Muscle layer of colon (tissue), 2 donors: ENCODE data around the gene ASCC3.

Source experiments
- H3K27ac ChIP-seq: one replicate; pipeline ENCODE4 v1.7.0; 2013; ENCODE audit warnings: low read depth, mild to moderate bottlenecking, low read length, moderate library complexity
- H3K27me3 ChIP-seq, 2 donors: one replicate each; pipeline ENCODE4 v1.7.0; 2013; ENCODE audit warnings: low read length in 2 of 2, mild to moderate bottlenecking in 2 of 2; ENCODE audit not compliant: insufficient read depth in 2 of 2, control insufficient read depth in 1 of 2
- H3K36me3 ChIP-seq: one replicate; pipeline ENCODE4 v1.7.0; 2013; ENCODE audit warnings: mild to moderate bottlenecking, low read length; ENCODE audit not compliant: insufficient read depth
- H3K4me1 ChIP-seq: one replicate; pipeline ENCODE4 v1.7.0; 2013; ENCODE audit warnings: mild to moderate bottlenecking, low read length; ENCODE audit not compliant: insufficient read depth
- H3K4me3 ChIP-seq, 2 donors: one replicate each; pipeline ENCODE4 v1.7.0; 2013; ENCODE audit warnings: low read length in 2 of 2, low read depth in 1 of 2, mild to moderate bottlenecking in 1 of 2, moderate library complexity in 1 of 2
- H3K9ac ChIP-seq: one replicate; pipeline ENCODE4 v1.7.0; 2013; ENCODE audit warnings: low read length
- H3K9me3 ChIP-seq: one replicate; pipeline ENCODE4 v1.7.0; 2013; ENCODE audit warnings: mild to moderate bottlenecking, low read length
- donor health status: abdominal sarcoma.
- donor health status: Adenocarcinoma of cecum.

The ASCC3 gene

GRCh38 chr6:100719883-100720682 is 161.0 kb downstream of the ASCC3 start:
- no peak overlapping the region for H3K9ac ChIP-seq
- H3K4me3 ChIP-seq = no peak overlapping the region
- no peaks in the 10 kb centered on the region for H3K9me3 ChIP-seq
- no peaks in the 10 kb centered on the region for H3K27me3 ChIP-seq
- no peaks in the 10 kb centered on the region for H3K4me1 ChIP-seq
- H3K36me3 ChIP-seq = no peaks in the 10 kb centered on the region
- H3K27ac ChIP-seq = no peak overlapping the region

GRCh38 chr6:100712997-100713396 is 168.1 kb downstream of the ASCC3 start:
- Histone ChIP-seq H3K27me3 (no peaks in the 10 kb centered on the region), H3K9me3 (no peaks in the 10 kb centered on the region), H3K4me3 (no peak overlapping the region), H3K27ac (no peak overlapping the region), H3K9ac (no peak overlapping the region), H3K4me1 (no peaks in the 10 kb centered on the region), H3K36me3 (no peaks in the 10 kb centered on the region)

- no peaks in the 10 kb centered on the region for H3K4me1 ChIP-seq
- H3K27me3 ChIP-seq = no peaks in the 10 kb centered on the region
- peaks cover 4% of the 10 kb centered on the region for H3K36me3 ChIP-seq
- no peak overlapping the region for H3K27ac ChIP-seq
- no peaks in the 10 kb centered on the region for H3K9me3 ChIP-seq
- H3K9ac ChIP-seq = no peak overlapping the region
- no peak overlapping the region for H3K4me3 ChIP-seq
Observed at GRCh38 chr6:100706491-100706890, 174.6 kb downstream of the ASCC3 start.

- Histone ChIP-seq H3K36me3 (peaks cover 4% of the 10 kb centered on the region), H3K27me3 (no peaks in the 10 kb centered on the region), H3K9ac (no peak overlapping the region), H3K4me3 (no peak overlapping the region), H3K9me3 (no peaks in the 10 kb centered on the region), H3K4me1 (no peaks in the 10 kb centered on the region), H3K27ac (no peak overlapping the region)
Observed at GRCh38 chr6:100704961-100705360, 176.2 kb downstream of the ASCC3 start.

GRCh38 chr6:100701728-100702127 is 179.4 kb downstream of the ASCC3 start:
- Histone ChIP-seq H3K9me3 (no peaks in the 10 kb centered on the region), H3K4me1 (no peaks in the 10 kb centered on the region), H3K27me3 (no peaks in the 10 kb centered on the region), H3K9ac (no peak overlapping the region), H3K27ac (no peak overlapping the region), H3K36me3 (peaks cover 4% of the 10 kb centered on the region), H3K4me3 (no peak overlapping the region)

DNA sequence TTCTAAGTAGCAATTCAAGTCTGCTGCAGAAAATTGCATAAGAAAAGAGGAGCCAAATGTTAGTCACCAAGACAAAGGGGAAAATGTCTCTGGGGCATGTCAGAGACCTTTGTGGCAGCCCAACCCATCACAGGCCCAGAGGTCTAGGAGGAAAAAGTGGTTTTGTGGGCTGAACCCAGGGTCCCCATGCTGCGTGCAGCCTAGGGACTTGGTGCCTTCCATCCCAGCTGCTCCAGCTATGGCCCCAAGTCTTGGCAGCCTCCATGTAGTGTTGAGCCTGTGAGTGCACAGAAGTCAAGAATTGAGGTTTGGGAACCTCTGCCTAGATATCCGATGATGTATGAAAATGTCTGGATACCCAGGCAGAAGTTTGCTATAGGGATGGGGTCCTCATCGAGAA is 181.1 kb downstream of the ASCC3 start:
- Histone ChIP-seq H3K4me3 (no peak overlapping the region), H3K9me3 (no peaks in the 10 kb centered on the region), H3K36me3 (peaks cover 2% of the 10 kb centered on the region), H3K27me3 (no peaks in the 10 kb centered on the region), H3K27ac (no peak overlapping the region), H3K4me1 (no peaks in the 10 kb centered on the region), H3K9ac (no peak overlapping the region)

GRCh38 chr6:100695445-100695844 is 185.7 kb downstream of the ASCC3 start:
- no peaks in the 10 kb centered on the region for H3K27me3 ChIP-seq
- no peaks in the 10 kb centered on the region for H3K4me1 ChIP-seq
- H3K36me3 ChIP-seq = no peaks in the 10 kb centered on the region
- H3K9ac ChIP-seq = no peak overlapping the region
- no peak overlapping the region for H3K4me3 ChIP-seq
- H3K27ac ChIP-seq = no peak overlapping the region
- no peaks in the 10 kb centered on the region for H3K9me3 ChIP-seq

GRCh38 chr6:100693249-100693927 is 187.7 kb downstream of the ASCC3 start:
- Histone ChIP-seq H3K4me1 (no peaks in the 10 kb centered on the region), H3K4me3 (no peak overlapping the region), H3K36me3 (no peaks in the 10 kb centered on the region), H3K27me3 (no peaks in the 10 kb centered on the region), H3K9me3 (no peaks in the 10 kb centered on the region), H3K9ac (no peak overlapping the region), H3K27ac (no peak overlapping the region)

DNA sequence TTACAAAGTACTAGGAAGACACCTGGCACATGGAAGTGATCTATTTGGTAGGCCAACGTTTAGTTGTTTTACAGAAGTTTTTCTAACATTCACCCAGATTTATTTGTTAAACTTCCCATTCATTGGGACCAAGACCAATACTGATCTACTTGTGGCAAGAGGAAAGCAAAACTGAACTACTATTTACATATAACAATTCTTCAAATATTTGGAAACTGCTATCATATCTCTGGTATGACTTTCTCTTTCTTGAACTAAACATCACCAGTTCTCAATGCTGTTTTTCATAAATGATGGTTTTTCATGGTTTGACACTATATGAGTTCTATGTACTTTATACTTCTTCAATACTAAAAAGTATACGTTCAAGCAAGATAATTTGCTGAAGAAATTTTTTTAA is 189.2 kb downstream of the ASCC3 start:
- no peak overlapping the region for H3K27ac ChIP-seq
- no peaks in the 10 kb centered on the region for H3K27me3 ChIP-seq
- H3K4me1 ChIP-seq = no peaks in the 10 kb centered on the region
- H3K4me3 ChIP-seq = no peak overlapping the region
- H3K36me3 ChIP-seq = no peaks in the 10 kb centered on the region
- H3K9me3 ChIP-seq = no peaks in the 10 kb centered on the region
- no peak overlapping the region for H3K9ac ChIP-seq

DNA sequence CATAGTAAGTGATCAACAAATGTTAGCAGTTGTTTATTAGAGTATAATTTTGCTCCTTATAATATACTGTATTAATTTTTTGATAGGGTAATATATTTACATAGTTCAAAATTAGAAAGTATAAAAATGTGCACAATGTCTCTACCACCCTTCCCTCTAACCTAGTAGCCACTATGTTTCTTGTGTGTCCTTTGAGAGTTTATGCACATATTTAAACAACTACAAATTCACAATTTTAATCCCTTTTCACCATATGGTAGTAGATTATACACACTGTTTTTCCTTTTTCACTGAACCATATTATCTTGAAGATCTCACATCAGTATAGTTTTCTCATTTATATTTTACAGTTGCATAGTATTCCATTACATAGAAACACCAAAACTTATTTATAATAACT is 194.9 kb downstream of the ASCC3 start:
- H3K4me3 ChIP-seq = no peak overlapping the region
- no peaks in the 10 kb centered on the region for H3K9me3 ChIP-seq
- H3K9ac ChIP-seq = no peak overlapping the region
- no peaks in the 10 kb centered on the region for H3K36me3 ChIP-seq
- no peaks in the 10 kb centered on the region for H3K4me1 ChIP-seq
- no peaks in the 10 kb centered on the region for H3K27me3 ChIP-seq
- H3K27ac ChIP-seq = no peak overlapping the region

GRCh38 chr6:100685747-100686146 is 195.4 kb downstream of the ASCC3 start:
- no peak overlapping the region for H3K4me3 ChIP-seq
- no peaks in the 10 kb centered on the region for H3K4me1 ChIP-seq
- no peaks in the 10 kb centered on the region for H3K36me3 ChIP-seq
- no peaks in the 10 kb centered on the region for H3K9me3 ChIP-seq
- H3K9ac ChIP-seq = no peak overlapping the region
- no peaks in the 10 kb centered on the region for H3K27me3 ChIP-seq
- no peak overlapping the region for H3K27ac ChIP-seq

GRCh38 chr6:100680163-100680562 is 201.0 kb downstream of the ASCC3 start:
- Histone ChIP-seq H3K9ac (no peak overlapping the region), H3K36me3 (no peaks in the 10 kb centered on the region), H3K27me3 (no peaks in the 10 kb centered on the region), H3K4me1 (no peaks in the 10 kb centered on the region), H3K9me3 (no peaks in the 10 kb centered on the region), H3K4me3 (no peak overlapping the region), H3K27ac (no peak overlapping the region)
